GM23248 (cell line): ENCODE measurements around the gene VPS8.

Experiments used
- EZH2 ChIP-seq: fragments of 200-600 bp; sonication (generic); IDR thresholded peaks from 2 replicates; pipeline ENCODE4 v1.6.1; 2018; ENCODE audit warnings: antibody characterized with exemption, mild to moderate bottlenecking; ENCODE audit not compliant: insufficient read depth, poor library complexity, severe bottlenecking
- EZH2phosphoT487 ChIP-seq: fragments of 200-600 bp; sonication (generic); IDR thresholded peaks from 2 replicates; pipeline ENCODE4 v1.6.1; 2018; ENCODE audit warnings: antibody characterized with exemption, moderate library complexity, mild to moderate bottlenecking, low read depth; ENCODE audit not compliant: insufficient read depth

GRCh38 chr3:184911570-184911969 lies 99.6 kb downstream of the VPS8 start:
- TF ChIP-seq EZH2phosphoT487 (no peak), EZH2 (no peak)
